GM23338 (cell line): ENCODE measurements around the gene UBTD1. TPM values are rescaled to one million over a fixed set of nuclear protein-coding genes. Genes with fewer than 3 reads are reported as not detected.

ENCODE experiments used
- ATAC-seq: fragments of 200-7000 bp; cut with Tn5 transposase; 3 replicates; pipeline ENCODE4 v1.9.1; 2020
- DNase-seq: peaks from one replicate; pipeline ENCODE4 v3.0.0-alpha.2; 2015; ENCODE audit warnings: low spot score
- H2AFZ ChIP-seq: fragments of 200-600 bp; sonication (generic); 2 replicates; pipeline ENCODE4 v1.8.0; 2016; ENCODE audit warnings: antibody characterized with exemption, mild to moderate bottlenecking, moderate library complexity
- H3F3A ChIP-seq: fragments of 200-600 bp; sonication (generic); replicated peaks from 2 replicates; pipeline ENCODE4 v1.8.0; 2017; ENCODE audit warnings: antibody characterized with exemption, mixed run types, low read depth
- H3K27ac ChIP-seq: fragments of 200-600 bp; sonication (generic); 2 replicates; pipeline ENCODE4 v1.6.1; 2016; ENCODE audit warnings: low read depth
- H3K27me3 ChIP-seq: fragments of 200-600 bp; sonication (generic); 2 replicates; pipeline ENCODE4 v1.8.0; 2016; ENCODE audit warnings: mild to moderate bottlenecking, mixed run types, moderate library complexity; ENCODE audit not compliant: insufficient read depth
- H3K36me3 ChIP-seq: fragments of 200-600 bp; sonication (generic); 2 replicates; pipeline ENCODE4 v1.8.0; 2016; ENCODE audit warnings: mild to moderate bottlenecking; ENCODE audit not compliant: insufficient read depth
- H3K4me1 ChIP-seq: fragments of 200-600 bp; sonication (generic); 2 replicates; pipeline ENCODE4 v1.8.0; 2016; ENCODE audit warnings: mild to moderate bottlenecking, moderate library complexity; ENCODE audit not compliant: insufficient read depth
- H3K4me2 ChIP-seq: fragments of 200-600 bp; sonication (generic); 2 replicates; pipeline ENCODE4 v1.7.1; 2017; ENCODE audit warnings: mixed run types
- H3K4me3 ChIP-seq: fragments of 200-600 bp; sonication (generic); 2 replicates; pipeline ENCODE4 v1.6.1; 2016; ENCODE audit warnings: mixed run types
- H3K79me2 ChIP-seq: fragments of 200-600 bp; sonication (generic); replicated peaks from 2 replicates; pipeline ENCODE4 v1.8.0; 2017; ENCODE audit warnings: mild to moderate bottlenecking; ENCODE audit not compliant: insufficient read depth
- H3K9me2 ChIP-seq: fragments of 200-600 bp; sonication (generic); 2 replicates; pipeline ENCODE4 v1.8.0; 2017; ENCODE audit not compliant: insufficient read depth
- H4K20me1 ChIP-seq: fragments of 200-600 bp; sonication (generic); replicated peaks from 2 replicates; pipeline ENCODE4 v1.8.0; 2017; ENCODE audit warnings: mild to moderate bottlenecking; ENCODE audit not compliant: insufficient read depth
- H3K27ac Mint-ChIP-seq: 2 replicates; pipeline ENCODE4 v1.8.0; 2020; ENCODE audit warnings: inconsistent platforms, mild to moderate bottlenecking, moderate library complexity, mixed read lengths
- H3K27me3 Mint-ChIP-seq: 3 replicates; pipeline ENCODE4 v1.8.0; 2022; ENCODE audit warnings: low read depth, mild to moderate bottlenecking, moderate library complexity, mixed read lengths, inconsistent platforms; ENCODE audit not compliant: insufficient read depth, poor library complexity
- H3K36me3 Mint-ChIP-seq: 3 replicates; pipeline ENCODE4 v1.8.0; 2021; ENCODE audit warnings: low read depth, mild to moderate bottlenecking, inconsistent platforms, moderate library complexity, mixed read lengths
- H3K4me1 Mint-ChIP-seq: 3 replicates; pipeline ENCODE4 v1.8.0; 2020; ENCODE audit warnings: mild to moderate bottlenecking, inconsistent platforms, mixed read lengths
- H3K4me3 Mint-ChIP-seq: 3 replicates; pipeline ENCODE4 v1.8.0; 2021; ENCODE audit warnings: moderate library complexity, mild to moderate bottlenecking, inconsistent platforms, mixed read lengths
- H3K9me3 Mint-ChIP-seq: 3 replicates; pipeline ENCODE4 v1.8.0; 2020; ENCODE audit warnings: moderate library complexity, mild to moderate bottlenecking, inconsistent platforms, mixed read lengths
- CREB1 ChIP-seq: fragments of 250-450 bp; sonication (Bioruptor Pico); IDR thresholded peaks from 2 replicates; pipeline ENCODE4 v1.5.0; 2020; ENCODE audit warnings: low read depth, mild to moderate bottlenecking, moderate library complexity
- EZH2 ChIP-seq: fragments of 200-600 bp; sonication (generic); IDR thresholded peaks from one replicate; pipeline ENCODE4 v1.8.0; 2017; ENCODE audit warnings: antibody characterized with exemption, mild to moderate bottlenecking, low read depth; ENCODE audit not compliant: unreplicated experiment
- EZH2phosphoT487 ChIP-seq: fragments of 200-600 bp; sonication (generic); IDR thresholded peaks from one replicate; pipeline ENCODE4 v1.8.1; 2018; ENCODE audit warnings: antibody characterized with exemption; ENCODE audit not compliant: unreplicated experiment
- JUNB ChIP-seq: IDR thresholded peaks from one replicate; pipeline ENCODE4 v1.6.1; 2016; ENCODE audit warnings: antibody characterized with exemption; ENCODE audit not compliant: unreplicated experiment
- NANOG ChIP-seq: IDR thresholded peaks from 2 replicates; pipeline ENCODE4 v1.6.1; 2016; ENCODE audit warnings: antibody characterized with exemption, borderline replicate concordance
- POLR2AphosphoS5 ChIP-seq: IDR thresholded peaks from 2 replicates; pipeline ENCODE4 v1.6.1; 2016; ENCODE audit warnings: antibody characterized with exemption, low read depth
- ZNF114 ChIP-seq: fragments of 250-450 bp; sonication (Bioruptor Pico); IDR thresholded peaks from 2 replicates; pipeline ENCODE4 v1.5.0; 2020; ENCODE audit warnings: mild to moderate bottlenecking, moderate library complexity
- ZNF331 ChIP-seq: fragments of 250-450 bp; sonication (Bioruptor Pico); IDR thresholded peaks from 2 replicates; pipeline ENCODE4 v1.5.0; 2020; ENCODE audit warnings: low read depth, mild to moderate bottlenecking, moderate library complexity
- polyA plus RNA-seq: library from polyadenylated mRNA; unstranded; fragments of >200 nt; fragmentation: Nextera tagmentation; extraction: Ambion mirVana; gene quantifications from 2 replicates; pipeline ENCODE4 v1.2.1, GENCODE V29; 2016
- total RNA-seq: library from RNA; depleted of rRNA; stranded (reverse); fragments of >200 nt; shearing (Covaris generic); gene quantifications from 2 replicates; pipeline ENCODE4 v1.2.3, GENCODE V29; 2014
- TF ChIP-seq, protein P1 (sequence below): IDR thresholded peaks from one replicate; pipeline ENCODE4 v1.6.1; 2018; ENCODE audit warnings: antibody characterized with exemption; ENCODE audit not compliant: unreplicated experiment
- TF ChIP-seq, protein P2 (sequence below), 2 experiments: fragments of 200-600 bp in 1 of 2; sonication (generic) in 1 of 2; conservative IDR thresholded peaks; 2 replicates each; pipeline versions ENCODE4 v1.5.1 to v1.6.1; 2016 to 2017; ENCODE audit warnings: antibody characterized with exemption in 2 of 2, low read depth in 2 of 2, mild to moderate bottlenecking in 2 of 2, moderate library complexity in 1 of 2

The UBTD1 gene
- total and polyA plus RNA-seq, 2 experiments from 2014 or later = 17.3 to 29.0 TPM

- Histone ChIP-seq H3K27me3 (no peaks in the 10 kb centered on the region), H2AFZ (peak overlapping the region; percentile 72), H3F3A (no peaks in the 10 kb centered on the region), H3K36me3 (no peaks in the 10 kb centered on the region), H3K4me2 (no peak overlapping the region), H3K27ac (no peak overlapping the region), H3K4me3 (no peak overlapping the region), H3K4me1 (no peaks in the 10 kb centered on the region), H3K9me2 (no peaks in the 10 kb centered on the region), H4K20me1 (no peaks in the 10 kb centered on the region), H3K79me2 (no peaks in the 10 kb centered on the region)
- no peak overlapping the region for H3K27ac Mint-ChIP-seq
- H3K9me3 Mint-ChIP-seq = no peaks in the 10 kb centered on the region
- H3K4me3 Mint-ChIP-seq = no peak overlapping the region
- peaks cover 4% of the 10 kb centered on the region for H3K27me3 Mint-ChIP-seq
- no peaks in the 10 kb centered on the region for H3K36me3 Mint-ChIP-seq
- TF ChIP-seq, protein P1, sequence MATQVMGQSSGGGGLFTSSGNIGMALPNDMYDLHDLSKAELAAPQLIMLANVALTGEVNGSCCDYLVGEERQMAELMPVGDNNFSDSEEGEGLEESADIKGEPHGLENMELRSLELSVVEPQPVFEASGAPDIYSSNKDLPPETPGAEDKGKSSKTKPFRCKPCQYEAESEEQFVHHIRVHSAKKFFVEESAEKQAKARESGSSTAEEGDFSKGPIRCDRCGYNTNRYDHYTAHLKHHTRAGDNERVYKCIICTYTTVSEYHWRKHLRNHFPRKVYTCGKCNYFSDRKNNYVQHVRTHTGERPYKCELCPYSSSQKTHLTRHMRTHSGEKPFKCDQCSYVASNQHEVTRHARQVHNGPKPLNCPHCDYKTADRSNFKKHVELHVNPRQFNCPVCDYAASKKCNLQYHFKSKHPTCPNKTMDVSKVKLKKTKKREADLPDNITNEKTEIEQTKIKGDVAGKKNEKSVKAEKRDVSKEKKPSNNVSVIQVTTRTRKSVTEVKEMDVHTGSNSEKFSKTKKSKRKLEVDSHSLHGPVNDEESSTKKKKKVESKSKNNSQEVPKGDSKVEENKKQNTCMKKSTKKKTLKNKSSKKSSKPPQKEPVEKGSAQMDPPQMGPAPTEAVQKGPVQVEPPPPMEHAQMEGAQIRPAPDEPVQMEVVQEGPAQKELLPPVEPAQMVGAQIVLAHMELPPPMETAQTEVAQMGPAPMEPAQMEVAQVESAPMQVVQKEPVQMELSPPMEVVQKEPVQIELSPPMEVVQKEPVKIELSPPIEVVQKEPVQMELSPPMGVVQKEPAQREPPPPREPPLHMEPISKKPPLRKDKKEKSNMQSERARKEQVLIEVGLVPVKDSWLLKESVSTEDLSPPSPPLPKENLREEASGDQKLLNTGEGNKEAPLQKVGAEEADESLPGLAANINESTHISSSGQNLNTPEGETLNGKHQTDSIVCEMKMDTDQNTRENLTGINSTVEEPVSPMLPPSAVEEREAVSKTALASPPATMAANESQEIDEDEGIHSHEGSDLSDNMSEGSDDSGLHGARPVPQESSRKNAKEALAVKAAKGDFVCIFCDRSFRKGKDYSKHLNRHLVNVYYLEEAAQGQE = no peak
- TF ChIP-seq NANOG = no peak
- TF ChIP-seq JUNB = no peak
- TF ChIP-seq EZH2 = no peak
- no peak for DNase-seq
- peak; percentile 67 for ATAC-seq
- peaks cover 4% of the 10 kb centered on the region for H3K4me1 Mint-ChIP-seq
These were observed 102.8 kb downstream of the UBTD1 start for GRCh38 chr10:97601268-97602215.

GRCh38 chr10:97607095-97607636 is 108.4 kb downstream of the UBTD1 start:
- H3K9me2 ChIP-seq = no peaks in the 10 kb centered on the region
- ATAC-seq (no peak), DNase-seq (no peak)
- H2AFZ ChIP-seq = no peak overlapping the region
- no peak overlapping the region for H3K27ac ChIP-seq
- no peak overlapping the region for H3K4me3 ChIP-seq
- Mint-ChIP-seq H3K36me3 (no peaks in the 10 kb centered on the region), H3K27ac (no peak overlapping the region), H3K9me3 (no peaks in the 10 kb centered on the region), H3K4me1 (peaks cover 7% of the 10 kb centered on the region), H3K4me3 (no peak overlapping the region), H3K27me3 (peaks cover 4% of the 10 kb centered on the region)
- H3K4me2 ChIP-seq = no peak overlapping the region
- no peaks in the 10 kb centered on the region for H4K20me1 ChIP-seq
- H3K79me2 ChIP-seq = no peaks in the 10 kb centered on the region
- no peaks in the 10 kb centered on the region for H3K36me3 ChIP-seq
- H3F3A ChIP-seq = no peaks in the 10 kb centered on the region
- H3K4me1 ChIP-seq = no peaks in the 10 kb centered on the region
- H3K27me3 ChIP-seq = no peaks in the 10 kb centered on the region
- TF ChIP-seq, protein P1 = no peak
- TF ChIP-seq NANOG (no peak), EZH2phosphoT487 (no peak), ZNF331 (CRISPR knock-in tag) (no peak), ZNF114 (CRISPR knock-in tag) (no peak), CREB1 (CRISPR knock-in tag) (no peak), POLR2AphosphoS5 (no peak)
- TF ChIP-seq, protein P2, sequence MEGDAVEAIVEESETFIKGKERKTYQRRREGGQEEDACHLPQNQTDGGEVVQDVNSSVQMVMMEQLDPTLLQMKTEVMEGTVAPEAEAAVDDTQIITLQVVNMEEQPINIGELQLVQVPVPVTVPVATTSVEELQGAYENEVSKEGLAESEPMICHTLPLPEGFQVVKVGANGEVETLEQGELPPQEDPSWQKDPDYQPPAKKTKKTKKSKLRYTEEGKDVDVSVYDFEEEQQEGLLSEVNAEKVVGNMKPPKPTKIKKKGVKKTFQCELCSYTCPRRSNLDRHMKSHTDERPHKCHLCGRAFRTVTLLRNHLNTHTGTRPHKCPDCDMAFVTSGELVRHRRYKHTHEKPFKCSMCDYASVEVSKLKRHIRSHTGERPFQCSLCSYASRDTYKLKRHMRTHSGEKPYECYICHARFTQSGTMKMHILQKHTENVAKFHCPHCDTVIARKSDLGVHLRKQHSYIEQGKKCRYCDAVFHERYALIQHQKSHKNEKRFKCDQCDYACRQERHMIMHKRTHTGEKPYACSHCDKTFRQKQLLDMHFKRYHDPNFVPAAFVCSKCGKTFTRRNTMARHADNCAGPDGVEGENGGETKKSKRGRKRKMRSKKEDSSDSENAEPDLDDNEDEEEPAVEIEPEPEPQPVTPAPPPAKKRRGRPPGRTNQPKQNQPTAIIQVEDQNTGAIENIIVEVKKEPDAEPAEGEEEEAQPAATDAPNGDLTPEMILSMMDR (conservative IDR thresholded peaks at IDR 0.05; ENCODE audit: low read depth in 2 of 2) = no peak
